Activated CD8-positive, alpha-beta T cell treated with anti-CD3 and anti-CD28 coated beads for 36 hours (primary cell): ENCODE data around the gene LRRC4C. TPM values are rescaled to one million over a fixed set of nuclear protein-coding genes. Genes with fewer than 3 reads are reported as not detected.
"Not testable (repeated sequence)": the region's sequence is repeated elsewhere in the genome, so short reads cannot be mapped to it uniquely, and the experiment has no call there.

Source experiments
- ATAC-seq: fragments of 200-7000 bp; cut with Tn5 transposase; one replicate; pipeline ENCODE4 v1.10.0; 2021; ENCODE audit warnings: mild to moderate bottlenecking, moderate library complexity
- CTCF ChIA-PET: fragments of 350-600 bp; sonication (Branson Sonifier 250); formaldehyde crosslinking; loops from one replicate; lab custom pipeline; 2021; ENCODE audit warnings: antibody characterized with exemption; lab: Charles Lee
- POLR2A ChIA-PET: fragments of 350-600 bp; sonication (Branson Sonifier 250); formaldehyde crosslinking; loops from one replicate; lab custom pipeline; 2021; ENCODE audit warnings: antibody characterized with exemption; lab: Charles Lee
- DNase-seq: peaks from one replicate; pipeline ENCODE4 v3.0.0-alpha.2; 2020
- H3K27ac Mint-ChIP-seq: one replicate; pipeline ENCODE4 v1.8.0; 2021; ENCODE audit warnings: mild to moderate bottlenecking, mixed read lengths
- H3K27me3 Mint-ChIP-seq: one replicate; pipeline ENCODE4 v1.8.0; 2021; ENCODE audit warnings: mixed read lengths
- H3K36me3 Mint-ChIP-seq: one replicate; pipeline ENCODE4 v1.8.0; 2021; ENCODE audit warnings: low read depth, mixed read lengths
- H3K4me1 Mint-ChIP-seq: one replicate; pipeline ENCODE4 v1.8.0; 2021; ENCODE audit warnings: low read depth, mixed read lengths
- H3K4me3 Mint-ChIP-seq: one replicate; pipeline ENCODE4 v1.8.0; 2021; ENCODE audit warnings: mild to moderate bottlenecking, moderate library complexity, mixed read lengths
- H3K9me3 Mint-ChIP-seq: one replicate; pipeline ENCODE4 v1.8.0; 2021; ENCODE audit warnings: mixed read lengths
- CTCF ChIP-seq: fragments of 200-600 bp; IDR thresholded peaks from one replicate; pipeline ENCODE4 v1.8.0; 2022; ENCODE audit warnings: antibody characterized with exemption, mild to moderate bottlenecking
- intact Hi-C: fragments of 100-400 bp; cut with micrococcal nuclease; formaldehyde crosslinking; loops from one replicate; pipeline ENCODE4 v1.10.0; 2022
- total RNA-seq, 2 experiments: library from RNA; stranded (reverse); gene quantifications; one replicate each; pipeline ENCODE4 v1.2.3, GENCODE V29; 2021

The LRRC4C gene
- total RNA-seq, 2 experiments from 2014 or later: not detected

DNA sequence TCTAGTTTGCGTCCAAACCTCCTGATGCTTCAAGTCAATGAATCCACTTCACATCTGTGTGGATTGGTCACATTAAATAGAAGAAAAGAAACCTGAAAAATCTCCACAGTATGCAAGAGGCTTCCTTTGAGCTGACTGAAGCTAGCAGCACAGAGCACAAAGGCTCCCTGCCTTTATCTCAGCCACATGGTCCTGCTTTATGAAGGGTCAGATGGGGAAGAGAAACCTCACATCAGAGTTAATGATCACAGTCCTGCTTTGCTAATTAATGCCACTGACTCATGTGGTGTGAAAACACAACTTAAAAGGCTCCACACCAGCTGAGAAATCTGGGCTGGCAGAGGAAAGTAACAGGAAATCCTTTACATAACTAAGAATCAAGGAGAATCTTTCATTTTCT lies 1291.0 kb downstream of the LRRC4C start:
- CTCF ChIA-PET: no interaction called here
- intact Hi-C loops: no loop called here
- H3K9me3 Mint-ChIP-seq: peaks cover 17% of the 10 kb centered on the region
- ATAC-seq (no peak), DNase-seq (no peak)
- no peak for TF ChIP-seq CTCF
- H3K36me3 Mint-ChIP-seq: no peaks in the 10 kb centered on the region
- H3K4me3 Mint-ChIP-seq: no peak overlapping the region
- H3K27ac Mint-ChIP-seq: no peak overlapping the region
- H3K4me1 Mint-ChIP-seq: no peaks in the 10 kb centered on the region
- no peaks in the 10 kb centered on the region for H3K27me3 Mint-ChIP-seq
- POLR2A ChIA-PET: no interaction called here

DNA sequence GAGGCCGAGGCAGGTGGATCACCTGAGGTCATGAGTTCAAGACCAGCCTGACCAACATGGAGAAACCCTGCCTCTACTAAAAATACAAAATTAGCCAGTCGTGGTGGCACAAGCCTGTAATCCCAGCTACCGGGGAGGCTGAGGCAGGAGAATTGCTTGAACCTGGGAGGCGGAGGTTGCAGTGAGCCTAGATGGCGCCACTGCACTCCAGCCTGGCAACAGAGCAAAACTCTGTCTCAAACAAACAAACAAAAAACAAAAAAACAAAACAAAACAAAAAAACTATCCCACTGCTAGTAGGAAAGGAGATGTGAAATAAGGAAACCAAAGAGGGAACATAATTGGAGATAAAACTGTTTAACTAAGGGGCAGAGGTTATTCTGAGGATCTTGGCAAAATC lies 1291.6 kb downstream of the LRRC4C start:
- H3K4me3 Mint-ChIP-seq, H3K36me3 Mint-ChIP-seq, ATAC-seq, H3K4me1 Mint-ChIP-seq, POLR2A ChIA-PET, intact Hi-C loops, H3K27ac Mint-ChIP-seq, H3K27me3 Mint-ChIP-seq, CTCF ChIA-PET, DNase-seq: not testable (repeated sequence)
- H3K9me3 Mint-ChIP-seq: peaks cover 16% of the 10 kb centered on the region

GRCh38 chr11:40166892-40167291 lies 1292.6 kb downstream of the LRRC4C start:
- Mint-ChIP-seq H3K9me3 (peaks cover 13% of the 10 kb centered on the region), H3K27ac (no peak overlapping the region), H3K27me3 (no peaks in the 10 kb centered on the region), H3K4me3 (no peak overlapping the region), H3K36me3 (no peaks in the 10 kb centered on the region), H3K4me1 (no peaks in the 10 kb centered on the region)
- intact Hi-C loops: no loop called here
- ATAC-seq (no peak), DNase-seq (no peak)
- POLR2A ChIA-PET: no interaction called here
- CTCF ChIA-PET: no interaction called here
- no peak for TF ChIP-seq CTCF

DNA sequence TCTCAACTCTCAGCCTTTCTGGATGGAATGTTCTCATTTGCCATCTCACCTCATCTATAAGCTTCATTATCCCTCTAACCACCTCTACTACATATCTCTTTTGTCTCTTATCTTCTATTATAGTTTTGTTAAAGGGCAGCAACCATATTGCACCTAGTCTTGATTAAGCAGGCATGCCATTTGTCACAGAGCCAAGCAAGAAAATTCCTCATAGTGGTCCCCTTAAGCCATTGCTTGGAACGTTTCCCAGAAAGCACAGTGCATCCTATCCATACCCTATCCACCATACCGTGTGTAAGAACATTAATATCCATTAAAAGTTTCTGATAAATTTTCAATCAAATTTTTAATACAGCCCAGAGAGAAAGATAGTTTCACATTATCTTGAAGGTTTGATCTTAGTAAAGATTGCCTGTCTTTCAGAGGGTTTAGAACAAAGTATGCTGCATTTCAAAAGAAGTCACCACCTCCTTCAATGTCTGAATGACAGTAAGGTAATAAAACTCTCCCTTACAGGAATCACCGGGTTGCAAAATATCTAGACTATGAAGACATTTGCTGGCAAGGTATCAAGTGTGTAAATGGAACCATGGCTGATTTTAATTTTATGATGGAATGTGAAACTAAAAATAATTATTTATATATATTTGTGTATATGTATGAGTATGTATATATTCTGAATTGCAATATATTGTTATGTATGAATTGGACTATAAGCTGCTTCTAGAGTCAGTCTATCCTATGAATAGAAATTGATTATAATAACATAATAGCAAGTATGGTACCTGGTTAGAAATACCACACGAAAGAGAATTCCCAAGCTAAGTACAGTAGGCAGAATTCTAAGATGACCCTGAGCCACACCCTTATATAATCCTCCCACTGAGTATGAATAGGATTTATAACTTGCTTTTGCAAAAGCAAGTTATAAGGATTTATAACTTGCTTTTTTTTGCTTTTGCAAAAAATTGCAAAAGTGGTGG lies 1296.3 kb downstream of the LRRC4C start:
- DNase-seq: no peak
- intact Hi-C loops: no loop called here
- TF ChIP-seq CTCF: no peak
- Mint-ChIP-seq H3K4me3 (no peak overlapping the region), H3K36me3 (no peaks in the 10 kb centered on the region), H3K27ac (no peak overlapping the region), H3K9me3 (peaks cover 12% of the 10 kb centered on the region), H3K4me1 (no peaks in the 10 kb centered on the region), H3K27me3 (no peaks in the 10 kb centered on the region)
- POLR2A ChIA-PET: no interaction called here
- CTCF ChIA-PET: no interaction called here
- ATAC-seq: no peak

DNA sequence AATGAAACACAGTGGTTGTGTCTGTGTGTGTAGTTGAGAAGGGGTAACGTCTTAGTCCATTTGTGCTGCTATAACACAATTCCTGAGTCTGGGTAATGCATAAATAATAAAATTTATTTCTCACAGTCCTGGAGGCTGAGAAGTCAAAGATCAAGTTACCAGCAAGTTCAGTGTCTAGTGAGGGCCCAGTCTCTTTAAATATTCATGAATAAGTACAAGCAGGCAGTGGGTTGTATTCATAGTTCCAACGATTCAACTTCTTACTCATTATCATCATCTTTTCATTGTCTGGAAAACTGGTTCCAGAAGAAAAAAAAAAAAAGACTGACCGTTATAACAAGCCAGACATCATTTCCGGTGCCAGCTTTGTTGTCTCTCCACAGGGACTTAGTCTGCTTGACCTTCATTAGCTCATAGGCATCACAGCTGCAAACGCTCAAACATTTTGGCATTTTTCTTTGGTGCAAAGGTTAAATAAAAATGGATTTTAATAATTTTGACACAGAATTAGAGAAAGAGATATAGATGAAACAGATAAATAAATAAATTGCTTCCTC lies 1297.5 kb downstream of the LRRC4C start:
- DNase-seq (no peak), ATAC-seq (no peak)
- no peak overlapping the region for H3K4me3 Mint-ChIP-seq
- H3K9me3 Mint-ChIP-seq: peaks cover 12% of the 10 kb centered on the region
- H3K27me3 Mint-ChIP-seq: no peaks in the 10 kb centered on the region
- H3K4me1 Mint-ChIP-seq: no peaks in the 10 kb centered on the region
- no peaks in the 10 kb centered on the region for H3K36me3 Mint-ChIP-seq
- H3K27ac Mint-ChIP-seq: no peak overlapping the region
- intact Hi-C loops: no loop called here
- POLR2A ChIA-PET: no interaction called here
- CTCF ChIA-PET: no interaction called here
- no peak for TF ChIP-seq CTCF
